Mammary epithelial cell (primary cell): Measurements from ENCODE around the gene TLE7.

Experiments
- CTCF ChIP-seq, 2 donors: IDR thresholded peaks in 1 of 2; conservative IDR thresholded peaks in 1 of 2; 2 replicates each; pipeline ENCODE4 v1.5.1; 2011 to 2012; ENCODE audit warnings: inconsistent platforms in 2 of 2, low read length in 2 of 2, mild to moderate bottlenecking in 2 of 2, control low read depth in 1 of 2, low read depth in 1 of 2; ENCODE audit not compliant: insufficient read depth in 1 of 2; ENCODE audit errors: extremely low read depth in 1 of 2
- EZH2 ChIP-seq: IDR thresholded peaks from 2 replicates; pipeline ENCODE4 v1.6.1; 2012; ENCODE audit warnings: low read length, inconsistent platforms, borderline replicate concordance

- TF ChIP-seq CTCF (conservative IDR thresholded peaks at IDR 0.05 in 1 of 2, IDR thresholded peaks at IDR 0.05 in 1 of 2; ENCODE audit: extremely low read depth in 1 of 2, insufficient read depth in 1 of 2, low read depth in 1 of 2, low read length in 2 of 2) (no peak), EZH2 (no peak)
Observed at GRCh38 chr16:71456801-71457200, 14.9 kb upstream of the TLE7 start.
